Fibroblast of pulmonary artery (primary cell): ENCODE results near the gene TMEM38B.

Source experiments
- DNase-seq: peaks from one replicate; pipeline ENCODE4 v3.0.0-alpha.2; 2010; ENCODE audit warnings: low read depth
- H3K4me3 ChIP-seq: replicated peaks from 2 replicates; pipeline ENCODE4 v1.5.1; 2011; ENCODE audit warnings: low read depth, mild to moderate bottlenecking, control low read depth, low read length, moderate library complexity
- CTCF ChIP-seq: IDR thresholded peaks from 2 replicates; pipeline ENCODE4 v1.5.1; 2011; ENCODE audit warnings: mild to moderate bottlenecking, control low read depth, low read length, inconsistent platforms; ENCODE audit errors: missing control alignments

The TMEM38B gene

GRCh38 chr9:105681313-105681712 lies 13.0 kb upstream of the TMEM38B start:
- TF ChIP-seq CTCF = no peak
- DNase-seq = no peak
- no peak overlapping the region for H3K4me3 ChIP-seq

- peak; percentile 50 for DNase-seq
- TF ChIP-seq CTCF = no peak
- no peak overlapping the region for H3K4me3 ChIP-seq
These were observed 12.6 kb upstream of the TMEM38B start for GRCh38 chr9:105681724-105682123.

- no peak for TF ChIP-seq CTCF
- DNase-seq = no peak
- no peak overlapping the region for H3K4me3 ChIP-seq
These were observed 10.6 kb upstream of the TMEM38B start for GRCh38 chr9:105683688-105684275.

GRCh38 chr9:105686936-105687335 lies 7.4 kb upstream of the TMEM38B start:
- no peak for TF ChIP-seq CTCF
- H3K4me3 ChIP-seq = no peak overlapping the region
- DNase-seq = no peak

GRCh38 chr9:105690742-105691141 lies 3.6 kb upstream of the TMEM38B start:
- no peak overlapping the region for H3K4me3 ChIP-seq
- peak; percentile 64 for TF ChIP-seq CTCF
- DNase-seq = peak; percentile 43

GRCh38 chr9:105693435-105694189 lies 729 bp upstream of the TMEM38B start:
- no peak for TF ChIP-seq CTCF
- no peak for DNase-seq
- peak overlapping the region; percentile 74 for H3K4me3 ChIP-seq
